ENCODE results near the gene ZNF213. TPM values are rescaled to one million over a fixed set of nuclear protein-coding genes. Genes with fewer than 3 reads are reported as not detected.

The ZNF213 gene
- total RNA-seq, 1 donor from 2014 or later, result 7.6 TPM

DNA sequence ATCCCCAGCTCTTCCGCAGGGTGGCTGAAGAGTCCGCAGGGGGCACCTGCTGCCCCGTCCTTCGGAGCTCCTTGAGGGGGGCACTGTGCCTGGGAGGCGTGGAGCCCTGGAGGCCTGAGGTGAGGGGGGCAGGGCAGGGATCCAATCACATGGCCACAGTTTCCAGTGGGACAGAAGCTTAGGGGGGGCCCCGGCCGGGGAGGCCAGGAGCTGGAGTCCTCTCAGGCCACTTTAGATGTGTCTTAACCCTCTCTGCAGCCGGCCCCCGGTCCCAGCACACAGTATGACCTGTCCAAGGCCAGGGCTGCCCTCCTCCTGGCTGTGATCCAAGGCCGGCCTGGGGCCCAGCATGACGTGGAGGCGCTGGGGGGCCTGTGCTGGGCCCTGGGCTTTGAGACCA, 10.8 kb downstream of the ZNF213 start:
- Histone ChIP-seq H3K27me3 (no peaks in the 10 kb centered on the region), H3K4me3 (no peak overlapping the region), H3K9me3 (no peaks in the 10 kb centered on the region), H3K36me3 (peaks cover 0 to 13% of the 10 kb centered on the region in 2 donors), H3K27ac (no peak overlapping the region), H3K4me1 (peaks cover 10% of the 10 kb centered on the region)
- TF ChIP-seq POLR2AphosphoS5 (IDR thresholded peaks at IDR 0.05; ENCODE audit: insufficient read depth in 1 of 2, low read depth in 1 of 2) (no peak), POLR2A (IDR thresholded peaks at IDR 0.05) (no peak)
- TF ChIP-seq, protein P1, sequence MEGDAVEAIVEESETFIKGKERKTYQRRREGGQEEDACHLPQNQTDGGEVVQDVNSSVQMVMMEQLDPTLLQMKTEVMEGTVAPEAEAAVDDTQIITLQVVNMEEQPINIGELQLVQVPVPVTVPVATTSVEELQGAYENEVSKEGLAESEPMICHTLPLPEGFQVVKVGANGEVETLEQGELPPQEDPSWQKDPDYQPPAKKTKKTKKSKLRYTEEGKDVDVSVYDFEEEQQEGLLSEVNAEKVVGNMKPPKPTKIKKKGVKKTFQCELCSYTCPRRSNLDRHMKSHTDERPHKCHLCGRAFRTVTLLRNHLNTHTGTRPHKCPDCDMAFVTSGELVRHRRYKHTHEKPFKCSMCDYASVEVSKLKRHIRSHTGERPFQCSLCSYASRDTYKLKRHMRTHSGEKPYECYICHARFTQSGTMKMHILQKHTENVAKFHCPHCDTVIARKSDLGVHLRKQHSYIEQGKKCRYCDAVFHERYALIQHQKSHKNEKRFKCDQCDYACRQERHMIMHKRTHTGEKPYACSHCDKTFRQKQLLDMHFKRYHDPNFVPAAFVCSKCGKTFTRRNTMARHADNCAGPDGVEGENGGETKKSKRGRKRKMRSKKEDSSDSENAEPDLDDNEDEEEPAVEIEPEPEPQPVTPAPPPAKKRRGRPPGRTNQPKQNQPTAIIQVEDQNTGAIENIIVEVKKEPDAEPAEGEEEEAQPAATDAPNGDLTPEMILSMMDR (IDR thresholded peaks at IDR 0.05), result no peak
- intact Hi-C loops (cut with DNase I), result no loop called here
- no peak for DNase-seq (ENCODE audit: extremely low spot score in 2 of 2)

DNA sequence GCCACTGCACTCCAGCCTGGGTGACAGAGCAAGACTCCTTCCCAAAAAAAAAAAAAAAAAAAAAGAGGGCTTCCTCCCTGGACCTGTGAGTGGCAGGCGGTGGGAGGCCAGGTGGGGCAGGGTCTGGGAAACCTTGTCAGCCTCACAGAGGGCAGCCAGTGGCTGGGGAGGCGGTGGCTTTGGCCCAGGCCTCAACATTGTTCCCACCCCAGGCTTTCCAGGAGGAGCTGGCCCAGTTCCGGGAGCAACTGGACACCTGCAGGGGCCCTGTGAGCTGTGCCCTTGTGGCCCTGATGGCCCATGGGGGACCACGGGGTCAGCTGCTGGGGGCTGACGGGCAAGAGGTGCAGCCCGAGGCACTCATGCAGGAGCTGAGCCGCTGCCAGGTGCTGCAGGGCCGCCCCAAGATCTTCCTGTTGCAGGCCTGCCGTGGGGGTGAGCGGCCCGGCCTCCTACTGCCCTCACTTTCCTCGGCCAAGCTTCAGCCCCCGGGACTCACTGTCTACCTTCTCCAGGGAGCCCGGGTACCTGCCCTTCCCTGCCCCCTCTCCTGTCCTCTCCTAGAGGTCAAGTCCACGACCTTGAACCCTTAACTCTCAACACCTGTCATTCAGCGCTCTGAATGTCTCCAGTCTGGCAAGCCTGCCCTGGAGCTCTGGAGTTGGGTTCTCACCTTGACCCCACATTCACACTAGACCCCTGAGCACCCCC, 12.4 kb downstream of the ZNF213 start:
- Histone ChIP-seq H3K9me3 (no peaks in the 10 kb centered on the region), H3K4me1 (peaks cover 26% of the 10 kb centered on the region), H3K27ac (no peak overlapping the region), H3K4me3 (no peak overlapping the region), H3K36me3 (peaks cover 0 to 4% of the 10 kb centered on the region in 2 donors), H3K27me3 (no peaks in the 10 kb centered on the region)
- TF ChIP-seq POLR2AphosphoS5 (IDR thresholded peaks at IDR 0.05; ENCODE audit: insufficient read depth in 1 of 2, low read depth in 1 of 2) (no peak), POLR2A (IDR thresholded peaks at IDR 0.05) (no peak)
- TF ChIP-seq, protein P1 (IDR thresholded peaks at IDR 0.05), result no peak
- intact Hi-C loops (cut with DNase I), result no loop called here
- DNase-seq (ENCODE audit: extremely low spot score in 2 of 2), result no peak

DNA sequence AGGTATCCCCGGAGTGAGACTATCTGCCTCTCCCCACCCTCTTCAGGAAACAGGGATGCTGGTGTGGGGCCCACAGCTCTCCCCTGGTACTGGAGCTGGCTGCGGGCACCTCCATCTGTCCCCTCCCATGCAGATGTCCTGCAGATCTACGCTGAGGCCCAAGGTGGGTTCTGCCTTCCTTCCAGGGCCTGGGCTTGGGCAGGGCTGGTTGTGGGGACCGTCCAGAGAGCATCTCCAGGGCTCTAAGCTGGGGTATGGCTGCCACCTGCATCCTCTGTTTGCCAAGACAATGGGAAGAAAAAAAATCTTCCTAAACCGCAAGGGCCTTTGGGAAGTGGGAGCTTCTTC, 12.9 kb downstream of the ZNF213 start:
- intact Hi-C loops (cut with DNase I), result no loop called here
- H3K27me3 ChIP-seq, result no peaks in the 10 kb centered on the region
- H3K9me3 ChIP-seq, result no peaks in the 10 kb centered on the region
- no peak for DNase-seq (ENCODE audit: extremely low spot score in 2 of 2)
- peaks cover 28% of the 10 kb centered on the region for H3K4me1 ChIP-seq
- no peaks in the 10 kb centered on the region for H3K36me3 ChIP-seq
- no peak overlapping the region for H3K4me3 ChIP-seq
- TF ChIP-seq, protein P1 (IDR thresholded peaks at IDR 0.05), result no peak
- no peak for TF ChIP-seq POLR2AphosphoS5 (IDR thresholded peaks at IDR 0.05; ENCODE audit: insufficient read depth in 1 of 2, low read depth in 1 of 2)
- TF ChIP-seq POLR2A (IDR thresholded peaks at IDR 0.05), result no peak
- no peak overlapping the region for H3K27ac ChIP-seq

DNA sequence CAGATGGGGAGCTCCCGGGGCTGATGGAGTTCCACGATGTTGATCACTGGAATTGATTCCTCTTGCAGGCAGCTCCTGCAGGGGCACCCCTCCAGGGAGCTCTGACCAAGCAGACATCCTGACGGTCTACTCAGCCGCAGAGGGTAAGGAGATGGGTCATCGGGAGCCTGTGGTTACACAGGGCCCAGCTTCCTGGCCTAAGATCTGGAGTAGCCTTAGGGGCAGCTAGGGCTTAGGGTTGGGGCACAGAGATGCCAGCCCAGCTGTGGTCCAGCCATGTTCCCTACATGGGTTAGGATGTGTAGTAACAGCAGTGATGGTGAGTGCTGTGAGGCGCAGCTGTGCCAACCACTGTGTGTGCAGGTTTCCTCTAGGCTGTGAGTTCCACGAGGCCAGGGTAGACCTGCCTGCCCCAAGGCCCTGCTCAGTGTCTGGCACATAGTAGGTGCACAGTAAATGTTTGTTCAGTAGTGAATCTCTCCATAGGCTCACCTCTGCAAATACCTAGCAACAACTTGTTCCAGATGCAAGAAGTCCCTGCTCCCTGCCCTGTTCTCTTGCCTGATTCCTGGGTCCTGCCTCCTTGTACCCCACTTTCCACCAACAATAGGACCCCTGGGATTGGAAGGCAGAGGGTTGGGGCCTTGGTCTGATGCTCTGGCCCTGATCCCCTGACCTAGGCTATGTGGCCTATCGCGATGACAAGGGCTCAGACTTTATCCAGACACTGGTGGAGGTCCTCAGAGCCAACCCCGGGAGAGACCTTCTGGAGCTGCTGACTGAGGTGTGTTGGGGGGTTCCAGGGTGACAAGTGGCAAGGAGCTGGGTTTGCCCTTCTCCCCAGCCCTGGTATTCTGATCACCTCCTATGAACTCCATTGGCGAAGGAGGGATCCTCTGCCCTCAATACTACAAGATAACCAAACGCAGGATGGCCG, 13.7 kb downstream of the ZNF213 start:
- TF ChIP-seq POLR2A (IDR thresholded peaks at IDR 0.05), result no peak
- TF ChIP-seq POLR2AphosphoS5 (IDR thresholded peaks at IDR 0.05; ENCODE audit: insufficient read depth in 1 of 2, low read depth in 1 of 2), result no peak
- TF ChIP-seq, protein P1 (IDR thresholded peaks at IDR 0.05), result no peak
- no peaks in the 10 kb centered on the region for H3K9me3 ChIP-seq
- no peaks in the 10 kb centered on the region for H3K36me3 ChIP-seq
- H3K27ac ChIP-seq, result no peak overlapping the region
- peaks cover 28% of the 10 kb centered on the region for H3K4me1 ChIP-seq
- intact Hi-C loops (cut with DNase I), result no loop called here
- DNase-seq (ENCODE audit: extremely low spot score in 2 of 2), result no peak
- no peaks in the 10 kb centered on the region for H3K27me3 ChIP-seq
- H3K4me3 ChIP-seq, result no peak overlapping the region

DNA sequence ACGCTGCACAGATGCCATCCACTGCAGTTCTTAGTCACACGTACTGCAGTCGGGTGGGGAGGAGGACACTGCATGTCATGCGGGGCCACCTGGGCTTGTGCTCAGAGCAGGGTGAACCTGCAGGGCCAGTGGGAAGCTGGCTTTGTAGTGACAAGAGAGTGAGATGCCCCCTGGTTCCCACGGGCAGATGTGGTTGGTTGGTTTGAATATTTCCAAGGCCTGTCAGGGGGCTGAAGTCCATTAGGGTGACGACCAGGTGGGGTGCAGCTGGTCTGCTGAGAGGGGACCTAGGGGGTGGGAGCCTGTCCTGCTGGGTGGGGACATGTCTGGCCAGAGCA, 14.3 kb downstream of the ZNF213 start:
- no peaks in the 10 kb centered on the region for H3K27me3 ChIP-seq
- no peaks in the 10 kb centered on the region for H3K9me3 ChIP-seq
- H3K4me3 ChIP-seq, result peak overlapping the region in 1 of 2 donors; percentile 76

More for the DNA sequence above, 14.3 kb downstream of the ZNF213 start:
- Histone ChIP-seq H3K27ac (no peak overlapping the region), H3K4me1 (peaks cover 28% of the 10 kb centered on the region), H3K36me3 (no peaks in the 10 kb centered on the region)
- TF ChIP-seq POLR2A (IDR thresholded peaks at IDR 0.05) (no peak), POLR2AphosphoS5 (IDR thresholded peaks at IDR 0.05; ENCODE audit: insufficient read depth in 1 of 2, low read depth in 1 of 2) (no peak)
- TF ChIP-seq, protein P1 (IDR thresholded peaks at IDR 0.05), result no peak
- no peak for DNase-seq (ENCODE audit: extremely low spot score in 2 of 2)
- intact Hi-C loops (cut with DNase I), result no loop called here
